ENCODE data around the gene OVOL2.

Gene OVOL2

GRCh38 chr20:18072532-18072931 is 14.8 kb upstream of the OVOL2 start:
- Histone ChIP-seq H3K27me3 (ENCODE audit: low read length) (no peaks in the 10 kb centered on the region), H4K20me1 (ENCODE audit: low read depth, low read length) (no peaks in the 10 kb centered on the region), H3K4me3 (ENCODE audit: insufficient read depth, low read length, poor library complexity, severe bottlenecking) (no peak overlapping the region), H3K27ac (ENCODE audit: low read depth, low read length) (no peak overlapping the region), H2AFZ (ENCODE audit: low read depth, low read length, severe bottlenecking) (no peak overlapping the region), H3K4me2 (ENCODE audit: low read depth, low read length, poor library complexity, severe bottlenecking) (no peak overlapping the region), H3K79me2 (ENCODE audit: insufficient read depth, low read length) (no peaks in the 10 kb centered on the region), H3K9ac (ENCODE audit: low read length) (no peak overlapping the region), H3K9me3 (ENCODE audit: insufficient read depth, low read length) (no peaks in the 10 kb centered on the region), H3F3A (ENCODE audit: insufficient read depth) (no peaks in the 10 kb centered on the region), H3K36me3 (ENCODE audit: low read length) (no peaks in the 10 kb centered on the region), H3K9me2 (replicated peaks; ENCODE audit: insufficient read depth, low read length) (no peaks in the 10 kb centered on the region)
- TF ChIP-seq CTCF (IDR thresholded peaks at IDR 0.05; ENCODE audit: insufficient read depth, low read length, poor library complexity, severe bottlenecking) (no peak), EZH2phosphoT487 (conservative IDR thresholded peaks at IDR 0.05; ENCODE audit: low read length) (no peak)

GRCh38 chr20:18066421-18067333 is 9.0 kb upstream of the OVOL2 start:
- Histone ChIP-seq H3F3A (ENCODE audit: insufficient read depth) (no peaks in the 10 kb centered on the region), H3K9ac (ENCODE audit: low read length) (no peak overlapping the region), H3K9me2 (replicated peaks; ENCODE audit: insufficient read depth, low read length) (no peaks in the 10 kb centered on the region), H3K36me3 (ENCODE audit: low read length) (no peaks in the 10 kb centered on the region), H2AFZ (ENCODE audit: low read depth, low read length, severe bottlenecking) (no peak overlapping the region), H3K79me2 (ENCODE audit: insufficient read depth, low read length) (no peaks in the 10 kb centered on the region), H3K27ac (ENCODE audit: low read depth, low read length) (no peak overlapping the region), H4K20me1 (ENCODE audit: low read depth, low read length) (no peaks in the 10 kb centered on the region), H3K27me3 (ENCODE audit: low read length) (no peaks in the 10 kb centered on the region), H3K9me3 (ENCODE audit: insufficient read depth, low read length) (no peaks in the 10 kb centered on the region), H3K4me2 (ENCODE audit: low read depth, low read length, poor library complexity, severe bottlenecking) (no peak overlapping the region), H3K4me3 (ENCODE audit: insufficient read depth, low read length, poor library complexity, severe bottlenecking) (no peak overlapping the region)
- no peak for TF ChIP-seq EZH2phosphoT487 (conservative IDR thresholded peaks at IDR 0.05; ENCODE audit: low read length)
- no peak for TF ChIP-seq CTCF (IDR thresholded peaks at IDR 0.05; ENCODE audit: insufficient read depth, low read length, poor library complexity, severe bottlenecking)

- Histone ChIP-seq H3K4me3 (ENCODE audit: insufficient read depth, low read length, poor library complexity, severe bottlenecking) (no peak overlapping the region), H3K27me3 (ENCODE audit: low read length) (no peaks in the 10 kb centered on the region), H4K20me1 (ENCODE audit: low read depth, low read length) (no peaks in the 10 kb centered on the region), H3K79me2 (ENCODE audit: insufficient read depth, low read length) (no peaks in the 10 kb centered on the region), H3K9ac (ENCODE audit: low read length) (no peak overlapping the region), H3K4me2 (ENCODE audit: low read depth, low read length, poor library complexity, severe bottlenecking) (no peak overlapping the region), H3K9me2 (replicated peaks; ENCODE audit: insufficient read depth, low read length) (no peaks in the 10 kb centered on the region), H2AFZ (ENCODE audit: low read depth, low read length, severe bottlenecking) (no peak overlapping the region), H3F3A (ENCODE audit: insufficient read depth) (no peaks in the 10 kb centered on the region), H3K27ac (ENCODE audit: low read depth, low read length) (no peak overlapping the region), H3K9me3 (ENCODE audit: insufficient read depth, low read length) (no peaks in the 10 kb centered on the region), H3K36me3 (ENCODE audit: low read length) (no peaks in the 10 kb centered on the region)
- no peak for TF ChIP-seq CTCF (IDR thresholded peaks at IDR 0.05; ENCODE audit: insufficient read depth, low read length, poor library complexity, severe bottlenecking)
- TF ChIP-seq EZH2phosphoT487 (conservative IDR thresholded peaks at IDR 0.05; ENCODE audit: low read length) = no peak
These were observed 6.0 kb upstream of the OVOL2 start for GRCh38 chr20:18063676-18064075.

Data from SU-DHL-6 (cell line).